Measurements from ENCODE around the gene DEAF1.

Gene DEAF1

GRCh38 chr11:733072-733471 lies 38.0 kb upstream of the DEAF1 start:
- no peaks in the 10 kb centered on the region for H3K27me3 ChIP-seq (replicated peaks in 2 of 5; ENCODE audit: control insufficient read depth in 4 of 5, insufficient read depth in 5 of 5, low read length in 4 of 5)
- no peaks in the 10 kb centered on the region for H3K36me3 ChIP-seq (ENCODE audit: control insufficient read depth in 4 of 4, insufficient read depth in 4 of 4, low read length in 3 of 4)
- ChIA-PET CTCF (interaction anchor here (0.7 to 15.0 kb wide), 5 partner anchors 9 to 37 kb away, joined by 3 to 133 read pairs (median 4); partner anchors contain the start of gene TALDO1), POLR2A (no interaction called here)
- no peaks in the 10 kb centered on the region for H3K9me3 ChIP-seq (ENCODE audit: control extremely low read depth in 1 of 5, control insufficient read depth in 4 of 5, insufficient read depth in 2 of 5, low read depth in 1 of 5, low read length in 4 of 5)
- H3K4me1 ChIP-seq (ENCODE audit: control extremely low read depth in 1 of 4, control insufficient read depth in 4 of 4, insufficient read depth in 4 of 4, low read length in 3 of 4), result peaks cover 0 to 27% (median 17%) of the 10 kb centered on the region in 4 experiments
- DNase-seq, result no peak
- WGBS (ENCODE audit: insufficient coverage), result 97% methylated on average over 20 of the region's 20 CpGs
- H3K27ac ChIP-seq (ENCODE audit: insufficient read depth in 1 of 2, low read depth in 1 of 2, low read length in 2 of 2, poor library complexity in 1 of 2, severe bottlenecking in 2 of 2), result no peak overlapping the region
- no peak overlapping the region for H3K4me3 ChIP-seq (ENCODE audit: control insufficient read depth in 1 of 7, extremely low read depth in 1 of 7, insufficient read depth in 4 of 7, low read depth in 2 of 7, low read length in 6 of 7)

GRCh38 chr11:729492-730074 lies 34.6 kb upstream of the DEAF1 start:
- CTCF ChIA-PET, result interaction anchor here (0.6 to 15.0 kb wide), 5 partner anchors 18 to 36 kb away, joined by 3 to 133 read pairs (median 25); partner anchors contain the start of gene TALDO1
- H3K4me1 ChIP-seq (ENCODE audit: control extremely low read depth in 1 of 4, control insufficient read depth in 4 of 4, insufficient read depth in 4 of 4, low read length in 3 of 4), result peaks cover 0 to 30% (median 25%) of the 10 kb centered on the region in 4 experiments
- 87% methylated on average over 14 of the region's 17 CpGs for WGBS (ENCODE audit: insufficient coverage)
- POLR2A ChIA-PET, result no interaction called here
- H3K27ac ChIP-seq (ENCODE audit: insufficient read depth in 1 of 2, low read depth in 1 of 2, low read length in 2 of 2, poor library complexity in 1 of 2, severe bottlenecking in 2 of 2), result no peak overlapping the region
- H3K27me3 ChIP-seq (replicated peaks in 2 of 5; ENCODE audit: control insufficient read depth in 4 of 5, insufficient read depth in 5 of 5, low read length in 4 of 5), result peaks cover 0 to 11% (median 2%) of the 10 kb centered on the region in 5 experiments
- H3K36me3 ChIP-seq (ENCODE audit: control insufficient read depth in 4 of 4, insufficient read depth in 4 of 4, low read length in 3 of 4), result no peaks in the 10 kb centered on the region
- no peak overlapping the region for H3K4me3 ChIP-seq (ENCODE audit: control insufficient read depth in 1 of 7, extremely low read depth in 1 of 7, insufficient read depth in 4 of 7, low read depth in 2 of 7, low read length in 6 of 7)
- H3K9me3 ChIP-seq (ENCODE audit: control extremely low read depth in 1 of 5, control insufficient read depth in 4 of 5, insufficient read depth in 2 of 5, low read depth in 1 of 5, low read length in 4 of 5), result no peaks in the 10 kb centered on the region
- no peak for DNase-seq

- Histone ChIP-seq H3K4me3 (ENCODE audit: control insufficient read depth in 1 of 7, extremely low read depth in 1 of 7, insufficient read depth in 4 of 7, low read depth in 2 of 7, low read length in 6 of 7) (no peak overlapping the region), H3K36me3 (ENCODE audit: control insufficient read depth in 4 of 4, insufficient read depth in 4 of 4, low read length in 3 of 4) (no peaks in the 10 kb centered on the region), H3K27ac (ENCODE audit: insufficient read depth in 1 of 2, low read depth in 1 of 2, low read length in 2 of 2, poor library complexity in 1 of 2, severe bottlenecking in 2 of 2) (no peak overlapping the region), H3K27me3 (replicated peaks in 2 of 5; ENCODE audit: control insufficient read depth in 4 of 5, insufficient read depth in 5 of 5, low read length in 4 of 5) (peaks cover 0 to 12% (median 4%) of the 10 kb centered on the region in 5 experiments), H3K9me3 (ENCODE audit: control extremely low read depth in 1 of 5, control insufficient read depth in 4 of 5, insufficient read depth in 2 of 5, low read depth in 1 of 5, low read length in 4 of 5) (no peaks in the 10 kb centered on the region), H3K4me1 (ENCODE audit: control extremely low read depth in 1 of 4, control insufficient read depth in 4 of 4, insufficient read depth in 4 of 4, low read length in 3 of 4) (peaks cover 0 to 30% (median 25%) of the 10 kb centered on the region in 4 experiments)
- ChIA-PET POLR2A (no interaction called here), CTCF (interaction anchor here (0.8 to 15.0 kb wide), 5 partner anchors 9 to 67 kb away, joined by 5 to 133 read pairs (median 50); partner anchors contain the start of gene TALDO1)
- WGBS (ENCODE audit: insufficient coverage), result 96% methylated on average over 15 of the region's 15 CpGs
- no peak for DNase-seq
Observed at GRCh38 chr11:728901-729491, 34.0 kb upstream of the DEAF1 start.

GRCh38 chr11:727859-728748 lies 33.1 kb upstream of the DEAF1 start:
- CTCF ChIA-PET, result interaction anchor here (0.5 to 15.0 kb wide), 9 partner anchors 10 to 67 kb away, joined by 3 to 133 read pairs (median 8); partner anchors contain the start of genes DEAF1, TALDO1 and TMEM80
- 37% methylated on average over 25 of the region's 31 CpGs for WGBS (ENCODE audit: insufficient coverage)
- Histone ChIP-seq H3K9me3 (ENCODE audit: control extremely low read depth in 1 of 5, control insufficient read depth in 4 of 5, insufficient read depth in 2 of 5, low read depth in 1 of 5, low read length in 4 of 5) (no peaks in the 10 kb centered on the region), H3K4me1 (ENCODE audit: control extremely low read depth in 1 of 4, control insufficient read depth in 4 of 4, insufficient read depth in 4 of 4, low read length in 3 of 4) (peaks cover 0 to 30% (median 25%) of the 10 kb centered on the region in 4 experiments), H3K27ac (ENCODE audit: insufficient read depth in 1 of 2, low read depth in 1 of 2, low read length in 2 of 2, poor library complexity in 1 of 2, severe bottlenecking in 2 of 2) (no peak overlapping the region), H3K36me3 (ENCODE audit: control insufficient read depth in 4 of 4, insufficient read depth in 4 of 4, low read length in 3 of 4) (no peaks in the 10 kb centered on the region), H3K4me3 (ENCODE audit: control insufficient read depth in 1 of 7, extremely low read depth in 1 of 7, insufficient read depth in 4 of 7, low read depth in 2 of 7, low read length in 6 of 7) (no peak overlapping the region), H3K27me3 (replicated peaks in 2 of 5; ENCODE audit: control insufficient read depth in 4 of 5, insufficient read depth in 5 of 5, low read length in 4 of 5) (peaks cover 0 to 12% (median 4%) of the 10 kb centered on the region in 5 experiments)
- POLR2A ChIA-PET, result no interaction called here
- DNase-seq, result peak; percentile 79 to 81 (median 79)

GRCh38 chr11:727281-727701 lies 32.3 kb upstream of the DEAF1 start:
- WGBS (ENCODE audit: insufficient coverage), result 94% methylated on average over 12 of the region's 12 CpGs
- peaks cover 0 to 33% (median 28%) of the 10 kb centered on the region in 4 experiments for H3K4me1 ChIP-seq (ENCODE audit: control extremely low read depth in 1 of 4, control insufficient read depth in 4 of 4, insufficient read depth in 4 of 4, low read length in 3 of 4)

GRCh38 chr11:726278-727220 lies 31.5 kb upstream of the DEAF1 start:
- peaks cover 0 to 23% (median 8%) of the 10 kb centered on the region in 5 experiments for H3K27me3 ChIP-seq (replicated peaks in 2 of 5; ENCODE audit: control insufficient read depth in 4 of 5, insufficient read depth in 5 of 5, low read length in 4 of 5)
- H3K4me3 ChIP-seq (ENCODE audit: control insufficient read depth in 1 of 7, extremely low read depth in 1 of 7, insufficient read depth in 4 of 7, low read depth in 2 of 7, low read length in 6 of 7), result peak overlapping the region in 3 of 7 experiments; percentile 53 to 69 (median 55)
- ChIA-PET POLR2A (interaction anchor here (0.6 to 1.4 kb wide), 3 partner anchors 22 to 117 kb away, joined by 3 to 5 read pairs (median 4); no protein-coding TSS in a partner anchor), CTCF (interaction anchor here (0.7 to 15.0 kb wide), 16 partner anchors 12 to 65 kb away, joined by 3 to 133 read pairs (median 6); partner anchors contain the start of genes DEAF1, TALDO1 and TMEM80)
- 5% methylated on average over 49 of the region's 61 CpGs for WGBS (ENCODE audit: insufficient coverage)
- H3K9me3 ChIP-seq (ENCODE audit: control extremely low read depth in 1 of 5, control insufficient read depth in 4 of 5, insufficient read depth in 2 of 5, low read depth in 1 of 5, low read length in 4 of 5), result no peaks in the 10 kb centered on the region
- H3K36me3 ChIP-seq (ENCODE audit: control insufficient read depth in 4 of 4, insufficient read depth in 4 of 4, low read length in 3 of 4), result no peaks in the 10 kb centered on the region
- no peak overlapping the region for H3K27ac ChIP-seq (ENCODE audit: insufficient read depth in 1 of 2, low read depth in 1 of 2, low read length in 2 of 2, poor library complexity in 1 of 2, severe bottlenecking in 2 of 2)
- H3K4me1 ChIP-seq (ENCODE audit: control extremely low read depth in 1 of 4, control insufficient read depth in 4 of 4, insufficient read depth in 4 of 4, low read length in 3 of 4), result peaks cover 0 to 40% (median 35%) of the 10 kb centered on the region in 4 experiments
- peak in 2 of 3 donors; percentile 70 to 74 for DNase-seq

More at GRCh38 chr11:727281-727701, 32.3 kb upstream of the DEAF1 start:
- CTCF ChIA-PET, result interaction anchor here (0.5 to 15.0 kb wide), 13 partner anchors 11 to 66 kb away, joined by 3 to 133 read pairs (median 5); partner anchors contain the start of genes DEAF1, TALDO1 and TMEM80
- H3K4me3 ChIP-seq (ENCODE audit: control insufficient read depth in 1 of 7, extremely low read depth in 1 of 7, insufficient read depth in 4 of 7, low read depth in 2 of 7, low read length in 6 of 7), result no peak overlapping the region
- no peaks in the 10 kb centered on the region for H3K36me3 ChIP-seq (ENCODE audit: control insufficient read depth in 4 of 4, insufficient read depth in 4 of 4, low read length in 3 of 4)
- no peak for DNase-seq
- H3K9me3 ChIP-seq (ENCODE audit: control extremely low read depth in 1 of 5, control insufficient read depth in 4 of 5, insufficient read depth in 2 of 5, low read depth in 1 of 5, low read length in 4 of 5), result no peaks in the 10 kb centered on the region
- POLR2A ChIA-PET, result interaction anchor here (0.6 to 1.4 kb wide), 2 partner anchors 21 to 116 kb away, joined by 4 to 5 read pairs; no protein-coding TSS in a partner anchor
- H3K27me3 ChIP-seq (replicated peaks in 2 of 5; ENCODE audit: control insufficient read depth in 4 of 5, insufficient read depth in 5 of 5, low read length in 4 of 5), result peaks cover 0 to 16% (median 7%) of the 10 kb centered on the region in 5 experiments
- H3K27ac ChIP-seq (ENCODE audit: insufficient read depth in 1 of 2, low read depth in 1 of 2, low read length in 2 of 2, poor library complexity in 1 of 2, severe bottlenecking in 2 of 2), result no peak overlapping the region
